ENCODE data around the gene PPP2R5A.
"Not testable (repeated sequence)": the region's sequence is repeated elsewhere in the genome, so short reads cannot be mapped to it uniquely, and the experiment has no call there.

Gene PPP2R5A

GRCh38 chr1:212267460-212267859 lies 17.8 kb upstream of the PPP2R5A start:
- no peak for DNase-seq

- no peak for DNase-seq
Observed at GRCh38 chr1:212269306-212269705, 15.9 kb upstream of the PPP2R5A start.

GRCh38 chr1:212270564-212270963 lies 14.6 kb upstream of the PPP2R5A start:
- DNase-seq, result no peak

- no peak for DNase-seq
Observed at GRCh38 chr1:212271234-212271633, 14.0 kb upstream of the PPP2R5A start.

GRCh38 chr1:212271823-212272485 lies 13.3 kb upstream of the PPP2R5A start:
- DNase-seq, result no peak

GRCh38 chr1:212281590-212281989 lies 3.6 kb upstream of the PPP2R5A start:
- no peak for DNase-seq

GRCh38 chr1:212283741-212284140 lies 1.5 kb upstream of the PPP2R5A start:
- no peak for DNase-seq

GRCh38 chr1:212284332-212284743 lies 872 bp upstream of the PPP2R5A start:
- DNase-seq, result no peak

- peak in 13 of 14 donors; percentile 45 to 83 (median 65) for DNase-seq
Observed at GRCh38 chr1:212285685-212286555, 710 bp downstream of the PPP2R5A start.

GRCh38 chr1:212286556-212287131 lies 1.4 kb downstream of the PPP2R5A start:
- peak in 4 of 14 donors; percentile 45 to 71 (median 54) for DNase-seq

GRCh38 chr1:212287261-212287895 lies 2.2 kb downstream of the PPP2R5A start:
- DNase-seq, result no peak

GRCh38 chr1:212287995-212288394 lies 2.8 kb downstream of the PPP2R5A start:
- DNase-seq, result not testable (repeated sequence)

- DNase-seq, result no peak
Observed at GRCh38 chr1:212288615-212289014, 3.4 kb downstream of the PPP2R5A start.

GRCh38 chr1:212289262-212290077 lies 4.3 kb downstream of the PPP2R5A start:
- no peak for DNase-seq

GRCh38 chr1:212290608-212291007 lies 5.4 kb downstream of the PPP2R5A start:
- DNase-seq, result no peak

- no peak for DNase-seq
Observed at GRCh38 chr1:212291505-212292134, 6.4 kb downstream of the PPP2R5A start.

GRCh38 chr1:212292250-212293105 lies 7.3 kb downstream of the PPP2R5A start:
- no peak for DNase-seq

GRCh38 chr1:212293579-212293978 lies 8.4 kb downstream of the PPP2R5A start:
- DNase-seq, result no peak

- DNase-seq, result no peak
Observed at GRCh38 chr1:212294983-212295382, 9.8 kb downstream of the PPP2R5A start.

GRCh38 chr1:212295579-212295978 lies 10.4 kb downstream of the PPP2R5A start:
- no peak for DNase-seq

- DNase-seq, result no peak
Observed at GRCh38 chr1:212297338-212297737, 12.1 kb downstream of the PPP2R5A start.
